Fibroblast of mammary gland (primary cell): ENCODE results near the gene RNF38.
"Not testable (repeated sequence)": the region's sequence is repeated elsewhere in the genome, so short reads cannot be mapped to it uniquely, and the experiment has no call there.

ENCODE experiments used
- DNase-seq: peaks from one replicate; pipeline ENCODE4 v3.0.0-alpha.2; 2010; ENCODE audit warnings: low read depth
- H3K4me3 ChIP-seq: 2 replicates; pipeline ENCODE4 v1.5.1; 2011; ENCODE audit warnings: low read depth, mild to moderate bottlenecking, low read length, moderate library complexity; ENCODE audit not compliant: control insufficient read depth
- CTCF ChIP-seq: conservative IDR thresholded peaks from 2 replicates; pipeline ENCODE4 v1.5.1; 2011; ENCODE audit warnings: low read depth, low read length, inconsistent platforms; ENCODE audit not compliant: control insufficient read depth, insufficient read depth

Gene RNF38

GRCh38 chr9:36399980-36400331, at the start of gene RNF38:
Gene RNF38, minus strand, starts transcription at chr9:36400269. Its CDS starts 161 bp downstream, at chr9:36400108.
- peak within 1 kb of the TSS; percentile 95 for H3K4me3 ChIP-seq
- no peak for TF ChIP-seq CTCF
- DNase-seq, result no peak

DNA sequence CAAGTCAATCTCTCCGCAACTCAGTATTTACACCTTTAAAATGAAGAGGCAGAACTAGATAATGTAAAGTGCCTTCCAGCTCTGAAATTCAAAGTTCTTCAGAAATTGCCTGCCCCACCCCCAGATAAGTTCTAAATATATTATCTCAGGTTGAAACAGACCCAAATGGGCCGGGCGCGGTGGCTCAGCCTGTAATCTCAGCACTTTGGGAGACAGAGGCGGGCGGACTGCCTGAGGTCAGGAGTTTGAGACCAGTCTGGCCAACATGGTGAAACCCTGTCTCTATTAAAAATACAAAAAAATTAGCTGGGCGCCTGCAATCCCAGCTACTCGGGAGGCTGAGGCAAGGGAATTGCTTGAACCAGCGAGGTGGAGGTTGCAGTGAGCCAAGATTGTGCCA, 48.5 kb upstream of the RNF38 start:
- DNase-seq, H3K4me3 ChIP-seq: not testable (repeated sequence)

- no peak overlapping the region for H3K4me3 ChIP-seq
- no peak for DNase-seq
- TF ChIP-seq CTCF, result no peak
Observed at GRCh38 chr9:36448017-36448416, 47.9 kb upstream of the RNF38 start.

GRCh38 chr9:36446678-36447077, 46.6 kb upstream of the RNF38 start:
- not testable (repeated sequence) for H3K4me3 ChIP-seq, DNase-seq

DNA sequence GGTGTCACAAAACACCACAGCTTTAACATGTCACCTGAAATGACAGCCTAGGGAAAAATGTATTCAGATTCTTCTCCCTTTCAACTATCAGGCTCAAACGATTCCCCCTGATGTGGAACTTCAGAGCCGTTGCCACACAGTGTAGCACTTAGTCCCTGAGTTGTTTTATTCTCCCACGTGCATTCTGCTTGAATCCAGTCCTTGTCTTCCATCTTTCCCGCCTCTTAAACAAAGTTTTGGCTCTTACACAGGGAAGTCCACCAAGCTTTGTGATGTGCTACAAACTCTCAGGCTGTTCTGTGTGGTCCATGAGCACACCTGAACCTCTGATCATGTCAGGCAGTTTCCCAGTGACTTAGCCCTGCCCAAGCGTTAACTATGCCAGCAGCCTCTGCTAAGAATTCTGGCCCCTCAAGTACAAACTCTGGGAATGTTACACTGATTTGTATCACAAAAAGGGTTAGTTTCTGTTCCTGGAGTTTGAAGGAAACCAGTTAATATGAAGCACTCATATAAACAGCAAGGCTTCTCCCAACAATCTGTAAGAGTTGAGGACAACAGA, 45.8 kb upstream of the RNF38 start:
- TF ChIP-seq CTCF, result no peak
- DNase-seq, result no peak
- H3K4me3 ChIP-seq, result no peak overlapping the region

GRCh38 chr9:36444203-36444602, 44.1 kb upstream of the RNF38 start:
- DNase-seq, result no peak
- no peak for TF ChIP-seq CTCF
- no peak overlapping the region for H3K4me3 ChIP-seq

DNA sequence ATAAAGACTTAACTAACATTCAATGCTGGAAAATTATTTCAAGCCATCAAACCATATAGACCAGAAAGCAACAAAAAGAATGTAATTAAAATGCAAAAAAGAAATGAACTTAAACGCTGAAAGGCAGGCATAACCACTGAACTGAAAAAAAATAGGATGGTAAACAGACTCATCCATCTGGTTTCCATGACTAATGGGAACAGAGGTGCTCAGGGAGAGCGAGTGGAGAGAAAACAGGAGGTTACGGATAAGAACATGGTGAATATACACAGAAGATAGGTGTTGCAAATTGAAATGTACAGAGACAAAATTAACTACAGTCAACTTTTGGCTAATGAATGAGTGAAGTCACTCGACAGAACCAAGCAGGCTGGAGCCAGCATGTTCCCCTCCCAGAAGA, 43.5 kb upstream of the RNF38 start:
- no peak overlapping the region for H3K4me3 ChIP-seq
- peak; percentile 54 for DNase-seq
- TF ChIP-seq CTCF, result no peak

DNA sequence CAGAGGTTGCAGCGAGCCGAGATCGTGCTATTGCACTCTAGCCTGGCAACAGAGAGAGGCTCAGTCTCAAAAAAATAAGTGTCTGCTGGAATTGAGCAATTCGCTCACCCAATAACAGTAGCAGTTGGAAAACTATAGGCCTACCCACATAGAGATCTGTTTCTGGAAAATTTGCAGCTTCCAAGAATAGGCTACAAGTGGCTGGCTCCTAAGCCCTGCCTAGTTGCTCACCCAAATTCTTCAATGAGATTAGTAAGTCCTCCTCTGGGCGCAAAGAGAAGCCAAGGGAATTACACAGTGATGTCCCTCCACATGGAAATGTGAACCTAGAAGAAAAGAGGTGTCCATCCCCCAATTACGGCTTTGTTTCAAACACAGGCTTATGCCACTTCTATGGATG, 42.6 kb upstream of the RNF38 start:
- DNase-seq, result no peak
- TF ChIP-seq CTCF, result no peak
- no peak overlapping the region for H3K4me3 ChIP-seq
